OCI-LY3 (cell line): ENCODE data around the gene SNRPD1.
A peak's percentile ranks its signal among the peaks of the same experiment; 100 is the strongest.
"Not testable (repeated sequence)": the region's sequence is repeated elsewhere in the genome, so short reads cannot be mapped to it uniquely, and the experiment has no call there.

Experiments
- H2AFZ ChIP-seq: fragments of 200-600, 300-600 bp; shearing (Covaris generic); 2 replicates; pipeline ENCODE4 v1.6.0; 2014; ENCODE audit warnings: antibody characterized with exemption, low read depth, low read length
- H3K27ac ChIP-seq: fragments of 200-600, 300-600 bp; sonication (generic); 2 replicates; pipeline ENCODE4 v1.5.1; 2014; ENCODE audit warnings: mild to moderate bottlenecking, low read length, moderate library complexity, mixed read lengths
- H3K27me3 ChIP-seq: fragments of 200-600, 300-600 bp; sonication (generic); 2 replicates; pipeline ENCODE4 v1.6.1; 2014; ENCODE audit warnings: low read depth, low read length, mixed read lengths
- H3K36me3 ChIP-seq: fragments of 200-600, 300-600 bp; sonication (generic); replicated peaks from 2 replicates; pipeline ENCODE3; 2014; ENCODE audit warnings: low read depth, low read length, mixed read lengths
- H3K4me1 ChIP-seq: fragments of 300-600, 200-600 bp; sonication (generic); 2 replicates; pipeline ENCODE4 v1.6.1; 2014; ENCODE audit warnings: low read length, mixed read lengths
- H3K4me2 ChIP-seq: fragments of 200-600, 300-600 bp; sonication (generic); 2 replicates; pipeline ENCODE4 v1.6.1; 2014; ENCODE audit warnings: low read length, mixed read lengths
- H3K4me3 ChIP-seq: fragments of 300-600, 200-600 bp; sonication (generic); 2 replicates; pipeline ENCODE4 v1.5.1; 2014; ENCODE audit warnings: antibody characterized with exemption, mild to moderate bottlenecking, low read length, moderate library complexity
- H3K79me2 ChIP-seq: fragments of 300-600, 200-600 bp; shearing (Covaris generic); 2 replicates; pipeline ENCODE4 v1.6.1; 2014; ENCODE audit warnings: mild to moderate bottlenecking, low read length, mixed read lengths
- H3K9ac ChIP-seq: fragments of 300-600, 200-600 bp; shearing (Covaris generic); 2 replicates; pipeline ENCODE4 v1.6.0; 2014; ENCODE audit warnings: mild to moderate bottlenecking, low read length, moderate library complexity
- H3K9me3 ChIP-seq: fragments of 200-600, 300-600 bp; shearing (Covaris generic); 2 replicates; pipeline ENCODE4 v1.6.1; 2014; ENCODE audit warnings: low read length, mixed read lengths; ENCODE audit not compliant: insufficient read depth
- H4K20me1 ChIP-seq: fragments of 200-600, 300-600 bp; sonication (generic); 2 replicates; pipeline ENCODE4 v1.6.1; 2016; ENCODE audit warnings: low read length, mixed read lengths; ENCODE audit not compliant: insufficient read depth
- EZH2phosphoT487 ChIP-seq: fragments of 200-600 bp; shearing (Covaris generic); IDR thresholded peaks from 2 replicates; pipeline ENCODE4 v1.6.1; 2018; ENCODE audit warnings: antibody characterized with exemption, mixed run types, low read depth
- TF ChIP-seq, protein P1 (sequence below): fragments of 200-600, 300-600 bp; sonication (generic); IDR thresholded peaks from 2 replicates; pipeline ENCODE4 v1.5.1; 2014; ENCODE audit warnings: antibody characterized with exemption, low read length, low read depth

SNRPD1 gene

DNA sequence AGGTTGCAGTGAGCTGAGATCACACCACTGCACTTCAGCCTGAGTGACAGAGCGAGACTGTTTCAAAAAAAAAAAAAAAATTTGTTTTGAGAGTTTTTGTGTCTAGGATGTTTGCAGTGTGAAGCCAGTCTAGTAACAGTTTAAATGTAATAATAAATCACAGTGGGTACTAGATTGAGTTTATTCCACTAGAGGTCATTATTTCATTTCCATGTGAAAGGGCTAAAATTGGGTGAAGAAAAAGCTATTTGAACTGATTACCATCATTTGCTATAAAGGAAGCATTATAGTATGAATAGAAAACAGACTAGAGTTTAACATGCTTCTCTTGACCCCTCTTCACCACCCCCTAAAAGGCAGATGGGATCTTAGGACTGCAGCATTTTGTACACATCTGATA, 20.3 kb downstream of the SNRPD1 start:
- H3K27me3 ChIP-seq: no peaks in the 10 kb centered on the region
- H3K36me3 ChIP-seq: peaks cover 44% of the 10 kb centered on the region

DNA sequence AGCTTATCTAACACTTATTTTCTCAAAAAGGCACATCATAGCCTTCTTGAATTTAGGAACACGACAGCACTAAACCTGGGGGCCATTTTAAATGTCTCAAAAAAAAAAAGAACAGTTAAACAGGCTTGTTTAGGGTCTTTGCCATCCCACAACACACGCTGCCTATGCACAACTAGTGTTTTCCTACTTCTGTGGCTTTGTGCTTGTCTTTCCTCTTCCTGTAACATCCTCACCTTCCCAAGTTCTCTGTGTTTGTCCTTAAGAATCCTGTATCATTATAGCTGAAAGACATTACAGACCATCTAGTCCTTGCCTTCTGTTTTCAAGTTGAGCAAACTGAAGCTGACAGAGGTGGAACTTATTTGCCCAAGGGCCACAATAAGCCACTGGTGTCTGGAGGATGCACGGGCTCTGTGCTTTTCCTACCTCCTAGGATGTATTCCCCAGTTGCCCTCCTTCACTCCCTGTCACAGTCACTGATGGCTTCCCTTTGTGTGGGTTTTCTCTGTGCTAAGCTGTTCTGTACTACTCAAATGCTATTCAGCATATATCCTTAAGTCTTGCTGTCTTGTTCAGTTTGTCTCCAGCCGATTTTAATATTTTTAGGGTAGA, 22.6 kb downstream of the SNRPD1 start:
- no peak overlapping the region for H3K4me2 ChIP-seq
- H3K4me1 ChIP-seq: peaks cover 20% of the 10 kb centered on the region
- peaks cover 22% of the 10 kb centered on the region for H3K79me2 ChIP-seq
- peaks cover 6% of the 10 kb centered on the region for H4K20me1 ChIP-seq
- no peak overlapping the region for H3K4me3 ChIP-seq
- H3K27ac ChIP-seq: no peak overlapping the region
- peaks cover 34% of the 10 kb centered on the region for H3K36me3 ChIP-seq
- no peak overlapping the region for H2AFZ ChIP-seq
- H3K27me3 ChIP-seq: no peaks in the 10 kb centered on the region
- no peaks in the 10 kb centered on the region for H3K9me3 ChIP-seq
- H3K9ac ChIP-seq: no peak overlapping the region
- no peak for TF ChIP-seq EZH2phosphoT487
- TF ChIP-seq, protein P1, sequence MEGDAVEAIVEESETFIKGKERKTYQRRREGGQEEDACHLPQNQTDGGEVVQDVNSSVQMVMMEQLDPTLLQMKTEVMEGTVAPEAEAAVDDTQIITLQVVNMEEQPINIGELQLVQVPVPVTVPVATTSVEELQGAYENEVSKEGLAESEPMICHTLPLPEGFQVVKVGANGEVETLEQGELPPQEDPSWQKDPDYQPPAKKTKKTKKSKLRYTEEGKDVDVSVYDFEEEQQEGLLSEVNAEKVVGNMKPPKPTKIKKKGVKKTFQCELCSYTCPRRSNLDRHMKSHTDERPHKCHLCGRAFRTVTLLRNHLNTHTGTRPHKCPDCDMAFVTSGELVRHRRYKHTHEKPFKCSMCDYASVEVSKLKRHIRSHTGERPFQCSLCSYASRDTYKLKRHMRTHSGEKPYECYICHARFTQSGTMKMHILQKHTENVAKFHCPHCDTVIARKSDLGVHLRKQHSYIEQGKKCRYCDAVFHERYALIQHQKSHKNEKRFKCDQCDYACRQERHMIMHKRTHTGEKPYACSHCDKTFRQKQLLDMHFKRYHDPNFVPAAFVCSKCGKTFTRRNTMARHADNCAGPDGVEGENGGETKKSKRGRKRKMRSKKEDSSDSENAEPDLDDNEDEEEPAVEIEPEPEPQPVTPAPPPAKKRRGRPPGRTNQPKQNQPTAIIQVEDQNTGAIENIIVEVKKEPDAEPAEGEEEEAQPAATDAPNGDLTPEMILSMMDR: no peak

More for the DNA sequence above, 20.3 kb downstream of the SNRPD1 start:
- Histone ChIP-seq H3K4me3 (no peak overlapping the region), H3K4me2 (no peak overlapping the region), H3K27ac (no peak overlapping the region), H3K79me2 (peaks cover 34% of the 10 kb centered on the region), H4K20me1 (peaks cover 25% of the 10 kb centered on the region), H3K4me1 (peaks cover 34% of the 10 kb centered on the region), H3K9me3 (no peaks in the 10 kb centered on the region), H2AFZ (no peak overlapping the region), H3K9ac (no peak overlapping the region)
- no peak for TF ChIP-seq EZH2phosphoT487
- TF ChIP-seq, protein P1: peak; percentile 27; the same call in 1 of the 2 replicates

DNA sequence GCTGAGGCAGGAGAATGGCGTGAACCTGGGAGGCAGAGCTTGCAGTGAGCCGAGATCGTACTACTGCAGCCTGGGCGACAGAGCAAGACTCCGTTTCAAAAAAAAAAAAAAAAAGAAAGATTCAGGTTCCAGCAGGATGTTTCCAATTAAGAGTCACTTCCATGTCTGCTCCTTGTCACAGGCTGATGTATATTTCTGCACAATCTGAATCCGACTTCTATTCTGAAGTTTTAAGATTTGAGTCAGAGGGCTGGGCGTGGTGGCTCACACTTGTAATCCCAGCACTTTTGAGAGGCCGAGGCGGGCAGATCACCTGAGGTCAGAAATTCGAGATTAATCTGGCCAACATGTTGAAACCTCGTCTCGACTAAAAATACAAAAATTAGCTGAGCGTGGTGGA, 24.7 kb downstream of the SNRPD1 start:
- Histone ChIP-seq H4K20me1 (no peaks in the 10 kb centered on the region), H3K79me2 (peaks cover 7% of the 10 kb centered on the region), H3K4me1 (peaks cover 16% of the 10 kb centered on the region), H3K4me3 (no peak overlapping the region), H3K9ac (no peak overlapping the region), H3K27me3 (no peaks in the 10 kb centered on the region), H3K36me3 (peaks cover 25% of the 10 kb centered on the region), H3K4me2 (no peak overlapping the region), H3K27ac (0 out of 2 replicates have a peak overlapping the region, but pooled peaks have one; percentile 19), H3K9me3 (no peaks in the 10 kb centered on the region), H2AFZ (no peak overlapping the region)
- TF ChIP-seq, protein P1: no peak
- TF ChIP-seq EZH2phosphoT487: no peak

DNA sequence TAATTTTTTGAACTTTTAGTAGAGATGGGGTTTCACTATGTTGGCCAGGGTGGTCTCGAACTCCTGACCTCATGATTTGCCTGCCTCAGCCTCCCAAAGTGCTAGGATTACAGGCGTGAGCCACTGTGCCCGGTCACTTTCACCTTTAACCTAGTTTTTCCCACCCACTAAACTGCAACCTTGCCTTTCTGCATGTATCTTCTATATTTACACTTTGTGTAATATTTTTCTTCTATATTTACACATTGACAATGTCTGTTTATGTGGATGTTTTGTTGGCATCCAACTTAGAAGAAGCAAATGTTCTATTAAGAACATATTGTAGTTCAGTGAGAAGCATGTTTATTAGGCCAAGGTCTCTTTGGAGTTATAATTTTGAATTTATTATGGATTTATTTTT, 26.7 kb downstream of the SNRPD1 start:
- no peaks in the 10 kb centered on the region for H3K9me3 ChIP-seq
- H3K4me1 ChIP-seq: peaks cover 16% of the 10 kb centered on the region
- H3K4me3 ChIP-seq: no peak overlapping the region
- H3K9ac ChIP-seq: no peak overlapping the region
- H3K79me2 ChIP-seq: peaks cover 3% of the 10 kb centered on the region; the same call in 1 of the 2 replicates
- no peak for TF ChIP-seq EZH2phosphoT487
- TF ChIP-seq, protein P1: no peak
- no peaks in the 10 kb centered on the region for H4K20me1 ChIP-seq
- no peak overlapping the region for H3K27ac ChIP-seq
- H2AFZ ChIP-seq: no peak overlapping the region
- no peaks in the 10 kb centered on the region for H3K27me3 ChIP-seq
- H3K4me2 ChIP-seq: no peak overlapping the region
- H3K36me3 ChIP-seq: peaks cover 26% of the 10 kb centered on the region

DNA sequence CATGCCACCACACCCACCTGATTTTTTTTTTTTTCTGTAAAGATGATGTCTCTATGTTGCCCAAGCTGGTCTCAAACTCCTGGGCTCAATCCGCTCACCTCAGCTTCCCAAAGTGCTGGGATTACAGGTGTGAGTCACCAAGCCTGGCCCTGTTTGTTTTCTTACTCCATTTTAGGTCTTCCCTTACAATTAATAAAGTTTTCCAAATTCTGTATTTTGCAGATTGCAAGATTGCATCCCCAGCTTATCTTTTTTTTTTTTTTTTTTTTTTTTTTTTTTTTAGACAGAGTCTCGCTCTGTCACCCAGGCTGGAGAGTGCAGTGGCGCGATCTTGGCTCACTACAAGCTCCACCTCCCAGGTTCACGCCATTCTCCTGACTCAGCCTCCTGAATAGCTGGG, 28.3 kb downstream of the SNRPD1 start:
- not testable (repeated sequence) for H4K20me1 ChIP-seq, H3K27ac ChIP-seq, H2AFZ ChIP-seq, H3K79me2 ChIP-seq, H3K9ac ChIP-seq, H3K4me2 ChIP-seq, H3K4me3 ChIP-seq, H3K9me3 ChIP-seq, H3K27me3 ChIP-seq
- Histone ChIP-seq H3K4me1 (peaks cover 16% of the 10 kb centered on the region), H3K36me3 (peaks cover 18% of the 10 kb centered on the region)
